GM19351 (cell line): Measurements from ENCODE around the gene PLA2G15.

ENCODE experiments used
- ATAC-seq: cut with Tn5 transposase; IDR thresholded peaks from one replicate; pipeline ENCODE4 v1.9.1; 2021; ENCODE audit warnings: mild to moderate bottlenecking, moderate library complexity; ENCODE audit not compliant: unreplicated experiment

The PLA2G15 gene

DNA sequence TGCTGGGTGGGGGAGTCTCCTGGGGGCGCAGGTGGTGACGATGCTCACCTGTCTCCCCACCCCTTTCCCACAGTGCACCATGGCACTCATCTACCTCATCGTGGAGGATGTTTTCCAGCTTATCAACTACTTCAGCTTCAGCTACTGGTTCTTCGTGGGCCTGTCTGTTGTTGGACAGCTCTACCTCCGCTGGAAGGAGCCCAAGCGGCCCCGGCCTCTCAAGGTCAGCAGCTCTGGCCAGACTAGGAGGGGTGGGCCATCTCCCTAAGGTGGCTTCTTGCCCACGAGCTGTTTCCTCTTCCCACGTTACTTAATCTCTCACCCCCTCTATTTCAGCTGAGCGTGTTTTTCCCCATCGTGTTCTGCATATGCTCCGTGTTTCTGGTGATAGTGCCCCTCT, 51.1 kb downstream of the PLA2G15 start:
- no peak for ATAC-seq

DNA sequence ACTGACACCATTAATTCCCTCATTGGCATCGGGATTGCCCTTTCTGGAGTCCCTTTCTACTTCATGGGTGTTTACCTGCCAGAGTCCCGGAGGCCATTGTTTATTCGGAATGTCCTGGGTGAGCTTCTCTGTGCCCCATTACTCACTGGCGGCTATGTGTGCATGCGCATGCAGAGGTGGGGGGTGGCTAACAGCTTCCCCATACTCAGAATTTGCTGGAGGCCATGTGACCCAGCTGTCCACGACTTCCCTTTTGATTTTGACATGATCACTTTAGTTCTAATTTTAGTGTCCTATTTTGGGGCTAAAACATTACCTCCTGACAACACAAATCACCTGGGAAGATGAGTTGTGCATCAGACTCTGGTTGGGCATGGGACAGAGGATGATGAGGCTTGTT, 51.5 kb downstream of the PLA2G15 start:
- no peak for ATAC-seq

DNA sequence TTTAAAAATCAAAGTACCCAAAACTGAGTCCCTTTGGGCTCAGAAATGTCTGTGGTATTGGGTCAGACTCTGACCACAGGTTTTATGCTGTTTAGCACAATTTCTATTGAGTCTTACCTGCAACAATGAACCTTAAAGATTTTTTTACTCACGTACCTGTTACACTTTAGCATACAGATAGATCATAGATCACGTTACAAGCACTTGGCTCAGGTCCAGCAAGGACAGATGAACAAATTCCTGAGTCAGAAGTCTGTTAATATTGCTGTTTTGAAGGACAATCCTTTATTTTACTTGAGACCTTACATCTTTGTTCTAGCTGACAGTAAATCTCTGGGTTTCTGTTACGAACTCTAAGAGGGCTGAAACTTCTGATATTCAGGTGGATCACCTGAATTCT, 52.7 kb downstream of the PLA2G15 start:
- no peak for ATAC-seq

DNA sequence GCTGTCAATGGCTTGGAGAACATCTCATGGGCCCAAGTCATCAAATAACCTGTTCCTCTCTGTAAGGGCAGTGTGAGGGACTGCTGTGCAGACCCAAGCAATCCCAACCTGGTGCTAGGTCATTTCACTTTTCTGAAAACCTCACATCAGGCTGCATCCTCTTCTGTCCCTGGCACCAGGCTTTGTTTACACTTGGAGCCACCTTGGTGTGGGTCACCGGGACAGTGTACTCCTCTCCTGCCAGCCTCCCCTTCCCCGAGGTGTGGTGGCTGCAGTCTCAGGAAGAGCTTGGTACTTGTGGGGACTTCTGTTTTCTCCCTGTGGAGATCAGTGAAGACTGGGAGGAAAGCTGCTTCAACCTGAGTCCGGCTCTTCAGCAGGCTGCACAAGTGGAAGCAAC, 53.1 kb downstream of the PLA2G15 start:
- no peak for ATAC-seq

DNA sequence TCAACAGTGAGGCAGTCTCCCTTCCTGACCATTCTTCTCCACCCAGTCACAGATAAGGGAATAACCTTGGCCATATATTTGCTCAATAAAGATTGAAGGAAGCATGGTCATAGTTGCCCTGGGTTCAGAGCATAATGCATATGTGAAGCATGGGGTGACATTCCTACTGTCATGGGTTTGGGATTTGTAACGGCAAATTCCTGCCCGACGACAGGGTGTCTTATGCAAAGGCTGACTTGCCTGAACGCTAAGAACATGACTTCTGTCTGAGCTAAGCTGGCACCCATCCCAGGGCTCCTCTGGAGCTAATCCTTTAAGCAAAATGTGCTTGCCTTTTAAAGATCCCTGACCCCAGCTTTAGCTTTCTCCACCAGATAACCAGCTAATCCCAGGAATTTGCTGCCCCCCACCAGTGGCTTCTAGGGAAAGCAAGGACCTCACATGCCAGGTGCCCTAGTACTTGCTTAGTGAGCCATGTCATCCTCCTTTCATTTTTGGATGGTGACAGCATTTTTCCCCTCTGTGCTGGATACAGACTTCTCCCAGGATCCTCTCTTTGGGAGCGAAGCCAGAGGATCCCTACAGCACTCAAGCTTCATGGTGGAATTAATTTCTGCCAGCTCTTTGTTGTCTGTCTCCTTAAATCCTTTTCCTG, 53.9 kb downstream of the PLA2G15 start:
- no peak for ATAC-seq

DNA sequence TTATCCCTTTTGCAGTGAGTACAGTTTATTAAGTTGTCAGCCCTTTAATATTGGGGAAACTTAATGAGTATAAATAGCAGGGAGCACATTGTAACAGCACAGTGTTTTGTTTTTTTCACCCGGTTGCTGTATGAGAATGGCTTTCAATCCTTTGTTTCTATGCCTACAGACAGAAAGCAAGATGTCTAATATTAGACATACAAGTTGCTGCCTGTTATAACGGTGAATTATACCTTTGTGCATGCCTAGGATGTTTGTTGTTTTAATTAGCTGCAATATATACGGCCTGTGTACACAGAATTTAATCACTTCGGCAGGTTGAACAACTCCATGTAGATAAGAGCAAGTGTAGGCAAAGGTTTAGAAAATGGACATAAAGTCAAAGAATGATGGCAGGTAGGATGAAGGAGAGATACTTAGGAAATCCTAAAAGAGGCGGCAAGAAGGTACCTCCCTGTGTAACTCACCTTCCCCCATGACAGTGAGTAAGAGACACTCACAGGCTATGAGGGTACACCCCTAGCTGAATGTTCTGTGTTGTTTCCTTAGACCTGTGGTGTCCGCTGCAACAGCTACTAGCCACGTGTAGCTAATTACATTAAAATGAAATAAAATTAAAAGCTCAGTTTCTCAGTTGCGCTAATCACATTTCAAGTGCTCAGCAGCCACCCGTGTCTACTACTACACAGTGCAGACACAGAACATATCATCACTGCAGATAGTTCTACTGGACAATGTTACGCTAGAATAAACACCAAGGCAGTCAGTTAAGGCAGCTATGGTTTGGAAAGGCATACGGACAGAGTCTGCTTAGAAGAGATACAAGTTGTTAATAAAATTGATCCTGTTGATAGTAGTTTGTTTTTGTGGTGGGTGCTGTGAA, 54.6 kb downstream of the PLA2G15 start:
- no peak for ATAC-seq

DNA sequence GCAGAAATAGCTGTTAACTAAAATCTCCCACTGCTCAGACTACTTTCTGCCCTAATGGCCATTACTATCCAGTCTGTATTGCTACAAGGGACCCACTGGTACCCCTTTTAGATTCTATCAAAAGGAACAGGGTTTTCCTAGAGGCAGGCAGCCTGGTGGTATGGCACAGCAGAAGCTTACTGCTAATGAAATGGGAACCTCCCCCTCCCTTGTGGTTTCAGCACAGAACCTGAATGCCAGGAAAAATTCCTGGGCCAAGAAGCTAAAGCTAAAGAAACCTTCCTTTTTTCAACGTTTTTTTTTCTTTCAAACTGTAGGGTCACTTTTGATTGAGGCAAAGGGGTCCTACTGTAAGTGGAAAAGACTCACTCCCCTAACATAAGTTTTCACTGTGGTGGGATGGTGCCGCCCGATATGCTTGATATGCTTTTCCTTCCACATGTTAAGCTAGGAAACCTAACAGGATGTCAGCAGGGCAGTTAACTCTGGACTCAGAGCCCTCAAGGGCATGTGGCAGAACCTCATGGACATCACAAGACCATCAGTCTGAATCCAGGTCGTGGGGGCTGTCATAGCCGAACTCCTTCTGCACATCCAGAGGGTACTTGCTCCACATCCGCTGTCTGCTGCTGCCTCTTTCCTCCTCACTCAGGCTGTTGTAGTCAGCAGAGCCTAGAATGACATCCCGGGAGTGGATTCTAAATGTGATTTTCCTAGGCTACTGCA, 55.7 kb downstream of the PLA2G15 start:
- no peak for ATAC-seq

DNA sequence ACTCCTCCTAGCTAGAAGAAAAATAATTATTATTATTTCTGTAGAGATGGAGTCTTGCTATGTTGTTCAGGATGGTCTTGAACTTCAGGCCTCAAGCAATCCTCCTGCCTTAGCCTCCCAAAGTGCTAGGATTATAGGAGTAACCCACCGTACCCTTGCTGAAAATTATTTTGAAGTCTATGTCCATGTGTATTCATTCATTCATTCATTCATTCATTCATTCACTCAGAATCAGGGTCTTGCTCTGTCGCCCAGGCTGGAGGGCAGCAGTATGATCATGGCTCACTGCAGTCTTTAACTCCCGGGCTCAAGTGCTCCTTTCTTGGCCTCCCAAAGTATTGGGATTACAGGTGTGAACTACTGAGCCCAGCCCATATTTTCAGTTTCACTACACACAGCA, 61.5 kb downstream of the PLA2G15 start:
- ATAC-seq: no peak

DNA sequence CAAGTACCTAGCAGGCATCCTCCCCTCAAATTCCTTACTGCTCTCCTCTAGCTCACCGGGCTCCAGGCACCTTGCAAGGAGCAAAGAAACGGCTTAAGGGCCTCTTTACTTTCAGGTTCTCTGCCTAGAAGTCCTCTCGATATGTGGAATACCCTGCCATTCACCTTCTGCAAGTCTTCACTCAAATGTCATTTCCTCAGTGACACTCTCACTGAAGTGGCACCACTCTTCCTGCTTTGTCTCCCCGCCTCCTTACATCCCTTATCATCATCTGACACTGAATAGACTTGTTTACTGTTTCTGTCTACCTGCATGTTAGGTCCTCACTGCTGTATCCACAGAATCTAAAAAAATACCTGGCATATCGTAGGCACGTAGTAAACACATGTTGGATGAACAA, 64.6 kb downstream of the PLA2G15 start:
- no peak for ATAC-seq

DNA sequence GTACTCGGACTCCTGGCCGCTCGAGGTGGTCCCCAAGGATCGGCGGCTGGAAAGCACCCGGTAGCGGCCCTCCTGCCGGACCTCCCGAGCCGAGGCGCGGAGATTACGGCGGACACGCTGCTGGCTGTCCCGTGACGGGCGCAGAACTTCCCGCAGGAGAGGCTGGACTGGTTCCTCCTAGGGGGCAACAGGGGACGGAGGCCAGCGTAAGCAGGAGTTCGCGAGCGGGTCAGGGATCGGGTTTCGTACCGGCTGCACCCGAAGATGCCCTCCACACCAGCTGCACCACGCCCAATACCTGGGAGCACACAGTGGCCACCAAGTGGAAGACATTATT, 65.2 kb downstream of the PLA2G15 start:
- ATAC-seq: no peak
